G401 (cell line): ENCODE measurements around the gene CORIN. TPM values are rescaled to one million over a fixed set of nuclear protein-coding genes. Genes with fewer than 3 reads are reported as not detected.
"Not testable (repeated sequence)": the region's sequence is repeated elsewhere in the genome, so short reads cannot be mapped to it uniquely, and the experiment has no call there.

Source experiments
- DNase-seq: peaks from one replicate; pipeline ENCODE4 v3.0.0-alpha.2; 2015; ENCODE audit warnings: low spot score
- in situ Hi-C: cut with HindIII; loops from 2 replicates; pipeline ENCODE4 v1.10.0; 2016; ENCODE audit warnings: low sequenced_read_pairs, mixed read lengths
- total RNA-seq: library from RNA; depleted of rRNA; stranded (reverse); fragments of >200 nt; shearing (Covaris generic); gene quantifications from 2 replicates; pipeline ENCODE4 v1.2.3, GENCODE V29; 2014

Gene CORIN
- total RNA-seq, 1 experiment from 2014 or later: not detected

DNA sequence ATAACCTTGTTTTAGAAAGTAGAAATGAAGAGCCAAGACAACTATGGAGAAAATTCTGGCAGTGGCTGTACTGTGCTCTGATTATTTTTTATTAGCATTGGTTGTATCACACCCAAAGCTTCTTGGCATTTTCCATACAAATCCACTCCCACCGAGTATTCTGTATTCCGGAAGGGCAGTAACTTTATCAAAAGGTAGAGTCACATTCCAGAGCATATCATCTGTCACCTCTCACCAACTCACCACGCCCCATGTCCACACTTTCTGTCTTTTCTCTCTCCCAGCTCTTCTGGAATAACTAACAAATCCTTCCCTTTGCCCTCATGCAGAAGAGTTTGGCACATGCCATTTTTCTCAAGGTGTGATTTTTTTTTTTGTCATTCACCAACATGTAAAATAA lies 52.7 kb downstream of the CORIN start:
- DNase-seq: no peak
- in situ Hi-C loops: no loop called here

DNA sequence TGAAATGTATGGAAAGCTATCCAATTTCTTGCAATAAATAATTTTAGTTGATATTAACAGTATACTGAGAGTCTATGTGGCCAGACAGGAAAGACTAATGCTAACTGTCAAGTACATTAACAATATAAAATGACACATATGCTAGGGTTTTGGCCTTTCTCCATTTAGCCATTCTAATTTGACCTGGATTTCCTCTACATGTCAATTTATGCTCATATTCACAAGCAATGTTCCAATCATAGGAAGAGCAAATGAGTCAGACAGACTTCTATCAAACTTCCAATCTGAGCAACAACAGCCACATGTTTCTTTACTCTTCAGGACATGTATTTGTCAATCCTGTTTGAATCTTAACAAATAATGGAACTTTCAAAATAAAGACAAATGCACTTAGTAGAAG lies 53.6 kb downstream of the CORIN start:
- no peak for DNase-seq
- in situ Hi-C loops: no loop called here

DNA sequence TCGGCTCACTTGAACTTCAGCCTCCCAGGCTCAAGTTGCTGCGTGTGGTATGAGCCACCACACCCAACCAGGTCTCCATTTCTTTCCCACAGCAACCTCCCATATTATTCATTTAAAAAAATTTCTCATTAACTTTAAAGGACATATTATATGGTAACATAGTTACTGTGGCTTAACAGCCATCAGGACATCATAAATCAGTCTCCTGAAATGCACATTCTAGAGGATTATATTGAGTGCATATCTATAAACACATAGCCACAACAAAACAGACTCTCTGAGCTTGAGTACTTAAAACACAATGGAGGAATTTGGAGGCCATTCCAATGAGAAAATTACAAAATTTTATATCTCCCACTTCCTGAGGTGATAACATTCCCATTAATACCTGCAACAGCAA lies 61.5 kb downstream of the CORIN start:
- no peak for DNase-seq
- in situ Hi-C loops: no loop called here

DNA sequence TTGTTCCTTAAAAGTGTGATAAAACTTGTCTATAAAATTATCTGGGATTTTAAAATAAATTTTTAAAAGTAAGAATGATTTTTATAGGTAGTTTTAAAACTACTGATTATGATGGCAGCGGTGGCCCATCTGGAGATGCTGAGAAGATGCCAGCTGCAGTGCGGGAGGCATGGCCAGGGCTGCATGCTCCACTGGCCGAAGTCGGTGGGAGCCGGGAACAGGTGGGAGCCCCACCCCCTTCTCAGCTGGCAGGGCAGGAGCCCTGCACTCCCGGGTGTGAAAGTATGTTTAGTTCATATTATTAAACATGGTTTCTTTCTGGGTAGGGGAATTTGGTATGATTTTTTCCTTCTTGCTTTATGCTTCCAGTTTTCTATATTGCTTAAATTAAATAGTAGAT lies 63.8 kb downstream of the CORIN start:
- no peak for DNase-seq
- in situ Hi-C loops: no loop called here

DNA sequence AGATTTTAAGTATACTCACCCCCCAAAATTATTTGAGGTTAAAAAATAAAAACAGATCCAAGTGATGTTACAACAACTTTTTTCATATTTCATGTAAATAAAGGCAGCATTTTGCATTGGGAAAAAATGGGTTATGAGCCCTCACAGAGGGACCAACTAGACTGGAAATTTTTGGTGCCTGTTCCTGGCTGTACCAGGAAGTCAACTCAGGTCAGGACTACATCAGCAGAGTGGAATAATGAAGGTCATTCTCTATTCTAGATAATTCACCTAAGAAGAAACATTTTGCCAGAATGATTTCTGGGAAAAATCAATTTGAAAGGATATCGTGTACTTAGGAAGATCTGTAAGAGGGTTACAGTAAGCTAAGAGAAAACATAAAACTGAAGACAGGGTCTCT lies 66.8 kb downstream of the CORIN start:
- in situ Hi-C loops: no loop called here
- DNase-seq: no peak

DNA sequence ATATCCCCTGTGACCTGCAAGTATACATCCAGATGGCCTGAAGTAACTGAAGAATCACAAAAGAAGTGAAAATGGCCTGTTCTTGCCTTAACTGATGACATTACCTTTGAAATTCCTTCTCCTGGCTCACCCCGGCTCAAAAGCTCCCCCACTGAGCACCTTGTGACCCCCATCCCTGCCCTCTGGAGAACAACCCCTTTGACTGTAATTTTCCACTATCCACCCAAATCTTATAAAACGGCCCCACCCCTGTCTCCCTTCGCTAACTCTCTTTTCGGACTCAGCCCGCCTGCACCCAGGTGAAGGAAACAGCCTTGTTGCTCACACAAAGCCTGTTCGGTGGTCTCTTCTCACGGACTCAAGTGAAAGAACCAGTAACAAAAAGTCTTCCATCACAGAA lies 69.9 kb downstream of the CORIN start:
- DNase-seq: not testable (repeated sequence)

DNA sequence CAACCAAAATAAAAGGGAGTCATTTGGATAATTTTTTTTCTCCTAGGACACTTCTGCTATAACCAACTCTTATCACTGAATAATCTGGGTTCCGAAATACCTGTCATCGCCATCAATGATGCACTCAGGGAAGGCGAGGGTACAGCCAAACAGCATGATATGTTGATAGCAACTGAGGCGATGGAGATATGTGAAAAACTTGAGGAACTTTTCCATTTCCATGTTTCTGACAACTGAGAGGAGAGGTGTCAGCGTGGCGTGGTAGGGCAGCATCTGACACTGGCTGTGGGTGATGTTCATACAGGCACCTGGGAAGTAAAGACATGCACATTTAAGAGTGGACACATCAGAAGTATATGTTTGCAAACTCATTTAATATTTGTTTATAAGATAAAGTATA lies 74.6 kb downstream of the CORIN start:
- in situ Hi-C loops: no loop called here
- no peak for DNase-seq

More for the DNA sequence above, 69.9 kb downstream of the CORIN start:
- in situ Hi-C loops: not testable (repeated sequence)

DNA sequence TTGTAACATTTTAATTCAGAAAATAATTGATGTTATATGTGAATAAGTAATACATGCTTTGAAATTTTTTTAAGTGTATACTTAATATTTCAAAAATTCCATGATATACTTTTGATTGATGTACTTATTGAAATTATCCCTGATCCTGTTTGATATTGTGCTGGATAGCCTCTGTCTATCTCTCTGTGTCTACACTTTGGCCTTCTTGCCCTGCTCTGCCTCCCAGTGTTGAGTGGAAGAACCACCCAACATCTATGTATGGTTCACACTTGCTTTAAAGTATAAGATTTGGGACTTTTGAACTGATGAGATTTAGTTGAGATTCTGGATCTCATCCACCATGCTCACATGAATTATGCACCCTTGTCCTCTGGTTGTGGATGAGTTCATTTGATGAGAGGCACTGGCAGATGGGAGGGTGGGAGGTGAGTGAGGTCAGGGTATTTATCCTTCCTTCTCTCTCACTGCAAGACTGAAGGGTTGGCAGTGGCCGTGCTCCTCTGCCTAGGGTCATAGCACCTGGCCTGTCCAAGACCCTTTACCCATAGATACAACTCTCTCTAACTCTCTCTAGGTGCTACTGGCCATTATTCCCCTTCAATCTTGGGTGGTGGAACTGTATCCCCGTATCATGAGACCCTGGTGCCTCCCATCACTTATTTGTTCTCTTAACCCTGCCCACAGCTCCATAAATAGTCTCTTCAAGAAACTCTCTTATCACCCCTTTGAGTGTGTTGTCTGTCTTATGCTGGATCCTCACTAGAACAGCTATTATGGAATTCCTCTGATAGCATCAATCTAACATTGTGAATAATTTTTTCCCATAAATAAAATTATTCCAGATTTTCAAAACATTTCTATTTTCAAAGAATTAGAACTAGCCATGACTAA lies 75.2 kb downstream of the CORIN start:
- no peak for DNase-seq
- in situ Hi-C loops: no loop called here

DNA sequence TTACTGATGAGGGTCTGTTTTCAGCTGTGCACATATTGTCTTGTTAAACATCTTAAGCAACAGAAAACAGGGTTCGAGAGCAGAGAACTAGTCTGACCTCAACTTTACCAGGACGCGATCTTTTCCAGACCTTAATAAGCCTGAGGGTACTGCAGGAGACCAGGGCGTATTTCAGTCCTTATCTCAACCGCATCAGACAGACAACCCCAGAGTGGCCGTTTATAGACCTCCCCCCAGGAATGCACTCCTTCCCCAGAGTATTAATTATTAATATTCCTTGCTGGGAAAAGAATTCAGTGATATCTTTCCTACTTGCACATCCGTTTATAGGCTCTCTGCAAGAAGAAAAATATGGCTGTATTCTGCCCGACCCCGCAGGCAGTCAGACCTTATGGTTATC lies 84.6 kb downstream of the CORIN start:
- DNase-seq, in situ Hi-C loops: not testable (repeated sequence)

DNA sequence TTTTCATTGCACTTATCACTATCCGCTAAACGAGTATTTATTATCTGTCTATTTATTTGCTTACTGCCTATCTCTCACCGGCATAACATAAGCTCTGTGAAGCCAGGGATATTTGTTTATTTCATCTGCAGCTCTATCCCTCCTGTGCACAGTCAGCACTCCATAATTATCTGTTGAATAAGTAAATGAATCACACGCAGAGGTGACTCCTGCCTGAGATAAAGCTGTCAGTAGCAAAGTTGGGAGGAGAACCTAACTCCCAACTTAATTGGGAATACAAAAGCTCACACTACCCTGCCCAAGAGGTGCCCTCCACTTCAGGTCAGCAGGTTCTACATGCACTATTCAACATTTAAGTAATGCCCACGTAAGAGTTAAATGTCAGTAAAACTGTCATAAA lies 85.7 kb downstream of the CORIN start:
- in situ Hi-C loops: no loop called here
- no peak for DNase-seq

DNA sequence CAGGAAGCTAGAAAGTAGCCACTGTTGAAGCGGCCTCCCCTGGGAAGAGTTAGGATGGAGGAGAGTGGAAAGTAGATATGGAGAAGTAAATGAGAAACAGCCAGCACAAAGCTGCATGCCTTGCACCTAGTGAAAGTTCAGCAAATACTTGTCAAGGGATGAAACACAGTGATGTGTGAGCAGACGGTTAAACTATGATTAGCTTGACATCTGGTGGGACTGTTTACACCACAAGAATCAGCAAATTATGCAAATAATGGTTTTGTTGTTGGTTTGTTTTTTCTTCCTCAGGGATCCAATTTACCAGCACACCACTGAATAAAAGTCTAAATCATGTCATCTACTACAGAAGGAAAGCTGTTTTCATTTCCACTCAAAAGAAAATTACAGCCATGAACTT lies 87.1 kb downstream of the CORIN start:
- no peak for DNase-seq
- in situ Hi-C loops: no loop called here

DNA sequence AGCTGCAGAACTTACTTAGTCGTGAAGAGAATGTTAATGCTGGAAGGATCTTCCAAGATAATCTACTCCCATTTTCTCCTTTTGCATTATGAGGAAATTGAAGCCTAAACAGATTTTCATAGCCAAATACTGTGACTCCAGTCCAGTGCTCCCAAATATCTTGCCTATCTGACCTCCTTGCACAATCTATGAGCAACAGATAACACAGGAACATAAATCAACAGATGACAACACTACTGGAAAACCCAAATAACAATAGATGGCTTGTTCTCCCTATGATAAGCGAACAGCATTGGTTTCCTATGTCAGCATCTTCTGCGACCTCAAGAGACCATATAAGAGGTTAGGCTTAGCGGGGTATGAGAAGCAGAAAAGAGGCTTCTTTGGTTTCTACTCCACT lies 88.0 kb downstream of the CORIN start:
- in situ Hi-C loops: no loop called here
- no peak for DNase-seq

DNA sequence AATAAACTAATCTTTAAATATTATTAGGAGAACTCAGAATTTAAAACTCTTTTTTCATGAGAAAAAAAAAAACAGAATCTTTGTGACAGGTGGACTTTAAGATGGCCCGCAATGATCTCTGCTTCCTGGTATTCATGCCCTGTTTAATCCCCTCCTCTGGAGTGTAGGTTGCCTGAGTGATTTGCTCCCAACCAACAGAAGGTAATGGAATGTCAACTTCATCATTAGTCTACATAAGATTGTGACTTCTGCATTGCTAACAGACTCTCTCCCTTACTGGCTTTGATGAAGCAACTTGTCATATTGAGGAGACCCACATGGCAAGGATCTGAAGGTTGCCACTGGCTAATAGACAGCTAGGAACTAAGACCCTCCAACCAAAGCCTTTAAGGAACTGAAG lies 88.8 kb downstream of the CORIN start:
- no peak for DNase-seq
- in situ Hi-C loops: no loop called here

DNA sequence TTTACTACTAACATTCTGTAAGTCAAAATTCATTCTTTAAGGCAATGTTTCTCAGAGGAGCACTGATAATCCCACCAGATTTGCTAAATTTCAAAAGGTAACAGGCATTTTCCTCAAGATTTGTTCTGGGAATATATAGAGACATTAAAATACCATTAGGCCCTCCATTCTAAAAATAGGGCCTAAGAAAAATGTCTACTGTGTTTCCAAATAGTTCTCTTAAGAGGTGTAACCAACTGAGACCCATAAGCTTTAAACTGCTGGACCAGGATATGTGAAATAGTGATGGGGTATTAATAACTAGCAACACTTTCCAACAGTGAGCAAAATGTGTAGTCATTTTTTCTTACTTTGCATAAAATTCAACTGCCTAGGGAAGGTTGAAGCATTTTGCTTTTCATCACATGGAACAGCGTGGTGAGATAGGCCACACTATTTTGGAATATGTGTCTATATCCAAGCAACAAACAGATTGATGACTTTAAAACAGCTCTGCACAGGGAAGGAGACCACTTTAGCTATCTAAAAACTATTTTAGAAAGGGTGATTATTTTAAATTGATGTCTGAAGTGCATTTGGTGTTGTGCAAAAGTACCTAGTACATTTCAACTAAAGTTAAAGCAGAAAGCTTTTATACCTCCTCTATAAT lies 89.9 kb downstream of the CORIN start:
- in situ Hi-C loops: no loop called here
- DNase-seq: no peak

DNA sequence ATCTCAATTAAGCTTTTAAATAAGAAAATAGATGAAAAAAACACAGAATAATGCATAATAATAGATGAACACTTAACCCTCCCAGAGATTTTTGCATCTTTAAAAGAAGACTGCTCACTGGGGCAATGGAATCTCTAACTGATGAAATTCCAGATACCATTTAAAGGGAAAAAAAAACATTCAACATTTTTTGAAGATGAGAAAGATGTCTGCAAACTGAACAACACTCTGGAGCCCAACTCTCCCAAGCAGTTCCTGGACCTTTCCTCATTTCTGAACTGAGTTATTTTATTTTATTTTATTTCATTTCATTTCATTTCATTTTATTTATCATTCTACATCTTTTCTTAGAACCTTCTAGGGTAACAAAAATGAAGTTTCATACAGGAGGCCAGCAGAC lies 90.7 kb downstream of the CORIN start:
- in situ Hi-C loops: no loop called here
- no peak for DNase-seq

DNA sequence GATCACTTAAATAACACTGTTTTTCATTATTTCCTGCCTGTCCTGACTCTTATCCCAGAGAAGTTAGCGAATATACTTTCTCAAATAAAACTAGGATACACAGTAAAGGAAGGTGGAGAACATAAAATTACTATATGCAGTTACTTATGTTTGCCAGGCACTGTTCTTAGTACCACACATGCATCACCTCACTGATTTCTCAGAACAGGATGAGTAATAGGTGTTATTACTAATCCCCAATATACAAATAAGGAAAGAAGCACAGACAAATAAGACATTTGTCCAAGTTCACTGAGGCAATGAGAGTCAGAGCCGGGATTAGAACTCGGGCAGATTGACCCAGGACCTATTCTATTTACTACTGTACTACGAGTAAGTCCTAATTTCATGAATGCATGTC lies 91.7 kb downstream of the CORIN start:
- in situ Hi-C loops: no loop called here
- DNase-seq: no peak

DNA sequence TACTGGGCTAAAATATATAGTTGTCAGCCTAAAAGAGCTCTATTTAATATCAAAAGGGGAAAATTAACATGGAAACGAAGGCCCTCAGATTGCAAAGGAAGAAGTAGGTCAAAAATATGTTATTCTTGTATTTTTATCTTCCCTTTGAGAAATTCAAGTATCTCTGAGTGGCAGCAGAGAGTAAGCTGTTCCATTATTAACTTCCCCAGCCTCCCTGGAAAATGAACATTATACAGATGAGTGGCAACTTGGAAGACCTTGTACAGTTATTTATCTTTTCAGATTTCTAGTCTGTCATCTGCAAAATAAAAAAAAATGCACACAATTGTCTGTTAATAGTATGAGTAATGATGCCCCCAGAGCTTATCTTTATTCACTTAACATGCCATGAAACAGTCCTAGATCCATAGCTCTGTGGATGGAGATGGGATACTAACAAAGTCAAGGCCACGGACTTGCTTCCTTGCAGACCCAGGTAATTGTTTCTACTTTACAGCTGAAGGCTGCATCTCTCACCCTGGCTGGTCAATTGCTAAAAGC lies 93.0 kb downstream of the CORIN start:
- DNase-seq: no peak
- in situ Hi-C loops: no loop called here

DNA sequence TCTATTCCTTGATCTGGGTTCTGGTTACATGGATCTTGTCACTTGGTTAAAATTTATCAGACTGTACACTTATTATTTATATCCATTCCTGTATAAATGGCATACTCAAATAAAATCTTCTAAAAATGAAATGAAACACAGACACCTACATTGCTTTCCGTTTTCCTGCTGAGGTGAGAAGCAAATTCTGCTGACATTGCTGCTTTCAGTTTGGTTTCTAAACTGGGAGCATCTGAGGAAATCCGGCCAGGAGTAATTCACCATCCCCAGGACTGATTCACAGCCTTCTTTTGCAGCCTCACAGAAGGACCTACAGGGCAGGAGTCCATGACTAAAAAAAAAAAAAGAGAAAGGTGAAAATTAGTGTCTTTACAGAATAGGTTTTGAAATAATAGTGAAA lies 93.6 kb downstream of the CORIN start:
- in situ Hi-C loops: no loop called here
- DNase-seq: no peak

DNA sequence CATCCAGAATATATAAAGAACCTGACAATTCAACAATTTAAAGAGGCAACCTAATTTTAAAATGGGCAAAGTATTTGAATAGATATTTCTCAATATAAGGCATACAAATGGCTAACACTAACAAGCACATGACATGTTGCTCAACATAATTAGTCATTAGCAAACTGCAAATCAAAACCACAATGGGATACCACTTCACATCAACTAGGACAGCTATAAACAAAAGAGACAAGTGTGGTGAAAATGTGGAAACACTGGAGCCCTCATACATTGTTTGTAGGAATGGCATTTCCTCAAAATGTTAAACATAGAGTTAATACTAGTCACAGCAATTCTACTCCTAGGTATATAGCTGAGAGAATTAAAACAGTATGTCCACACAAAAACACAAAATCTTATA lies 96.7 kb downstream of the CORIN start:
- in situ Hi-C loops: no loop called here
- no peak for DNase-seq

DNA sequence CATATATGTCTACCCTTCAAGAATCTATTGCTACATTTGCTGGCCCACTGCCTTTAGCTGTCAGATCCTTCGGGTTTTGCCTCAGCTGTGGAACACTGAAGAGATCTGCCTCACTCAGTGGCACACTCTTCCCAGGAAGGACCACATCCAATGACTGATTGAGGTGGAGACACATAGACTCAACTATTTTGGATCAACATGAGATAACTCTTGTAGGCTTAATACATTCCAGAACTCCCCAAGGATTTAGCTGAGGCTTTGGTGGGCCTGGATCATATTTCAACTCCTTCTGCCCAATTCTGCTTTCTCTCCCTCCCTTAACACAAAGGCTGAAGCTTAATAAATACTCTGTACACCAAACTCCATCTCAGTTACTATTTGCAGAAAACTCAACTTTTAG lies 100.5 kb downstream of the CORIN start:
- no peak for DNase-seq
- in situ Hi-C loops: no loop called here

DNA sequence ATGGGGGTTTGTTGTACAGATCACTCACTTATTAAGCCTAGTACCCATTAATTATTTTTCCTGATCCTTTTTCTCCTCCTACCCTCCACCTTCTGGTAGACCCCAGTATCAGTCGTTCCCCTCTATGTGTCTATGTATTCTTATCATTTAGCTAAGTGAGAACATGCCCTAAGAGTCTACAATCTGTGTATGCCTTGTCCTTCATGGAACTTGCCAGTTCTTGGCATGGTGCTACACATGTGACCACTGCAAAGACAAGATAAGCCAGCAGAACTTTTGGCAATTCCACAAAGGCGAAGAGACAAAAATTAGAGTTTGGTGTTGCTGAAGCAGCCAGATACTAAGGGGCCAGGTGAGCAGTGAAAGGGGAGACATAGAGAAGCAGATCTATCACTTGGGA lies 101.3 kb downstream of the CORIN start:
- DNase-seq: no peak
- in situ Hi-C loops: no loop called here
